ENCODE data around the gene DUSP22. TPM values are rescaled to one million over a fixed set of nuclear protein-coding genes. Genes with fewer than 3 reads are reported as not detected.

The DUSP22 gene
- total and polyA plus RNA-seq, 2 of the 8 experiments (the other 6 are each of a cell fraction or from before 2014, with no cell fraction given) = 15.5 to 32.4 TPM

GRCh38 chr6:326896-327537 is 34.7 kb downstream of the DUSP22 start (continued):
- no peak for TF ChIP-seq E2F6 (IDR thresholded peaks at IDR 0.05)
- TF ChIP-seq SP2 (IDR thresholded peaks at IDR 0.05; ENCODE audit: low read length) = no peak
- no peak for TF ChIP-seq YY1 (IDR thresholded peaks at IDR 0.05; ENCODE audit: low read depth, low read length)
- no peak for TF ChIP-seq GTF2F1 (IDR thresholded peaks at IDR 0.05; ENCODE audit: borderline replicate concordance, low read depth, low read length)
- TF ChIP-seq ATF3 (IDR thresholded peaks at IDR 0.05; ENCODE audit: insufficient read depth, low read depth, low read length) = no peak
- TF ChIP-seq BACH1 (IDR thresholded peaks at IDR 0.05; ENCODE audit: low read length) = no peak
- TF ChIP-seq EZH2 (IDR thresholded peaks at IDR 0.05; ENCODE audit: low read depth, low read length, severe bottlenecking) = no peak
- TF ChIP-seq CREB1 (IDR thresholded peaks at IDR 0.05) = no peak
- no peak for TF ChIP-seq ATF2 (IDR thresholded peaks at IDR 0.05; ENCODE audit: low read length)
